C4-2B (cell line): ENCODE data around the gene FAAP100.

Experiments
- H3K27ac ChIP-seq: fragments of 450-650 bp; 2 replicates; pipeline ENCODE4 v1.5.1; 2017
- ZFX ChIP-seq: fragments of 450-650 bp; IDR thresholded peaks from 2 replicates; pipeline ENCODE4 v1.6.1; 2017
- TF ChIP-seq, protein P1 (sequence below): fragments of 450-650 bp; conservative IDR thresholded peaks from 2 replicates; pipeline ENCODE4 v1.5.1; 2017; ENCODE audit warnings: mild to moderate bottlenecking

FAAP100 gene

DNA sequence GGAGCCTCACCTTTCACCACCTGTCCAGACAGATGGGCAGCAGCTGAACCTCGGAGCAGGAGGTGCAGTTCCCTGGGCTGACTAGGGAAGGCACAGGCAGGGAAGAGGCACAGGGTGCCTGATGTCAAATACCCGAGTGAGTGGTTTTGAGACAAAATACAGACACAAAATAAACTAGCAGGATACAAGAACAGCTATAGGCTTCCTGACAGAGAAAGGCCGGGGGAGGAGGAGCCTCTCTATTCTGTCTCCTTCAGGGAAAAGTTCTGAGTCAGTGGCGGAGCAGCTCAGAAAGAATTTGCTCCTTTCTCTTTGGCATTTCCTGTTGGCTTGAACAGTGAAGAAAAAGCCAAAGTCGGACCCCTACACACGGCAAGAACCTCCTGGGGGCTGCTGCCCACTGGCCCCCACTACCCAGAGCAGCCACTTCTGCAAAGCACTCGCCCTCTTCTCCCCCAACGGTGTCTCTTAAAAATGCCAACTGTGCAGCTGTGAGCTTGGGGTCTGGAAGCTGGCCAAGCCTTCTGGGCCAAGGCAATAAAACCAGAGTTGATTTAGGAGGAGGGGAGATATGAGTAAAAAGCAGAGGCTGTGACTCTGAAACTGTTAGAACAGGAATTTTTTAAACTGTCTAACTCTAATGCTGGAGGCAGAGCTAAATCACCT is 14.4 kb upstream of the FAAP100 start:
- peak overlapping the region; percentile 77 for H3K27ac ChIP-seq
- TF ChIP-seq, protein P1, sequence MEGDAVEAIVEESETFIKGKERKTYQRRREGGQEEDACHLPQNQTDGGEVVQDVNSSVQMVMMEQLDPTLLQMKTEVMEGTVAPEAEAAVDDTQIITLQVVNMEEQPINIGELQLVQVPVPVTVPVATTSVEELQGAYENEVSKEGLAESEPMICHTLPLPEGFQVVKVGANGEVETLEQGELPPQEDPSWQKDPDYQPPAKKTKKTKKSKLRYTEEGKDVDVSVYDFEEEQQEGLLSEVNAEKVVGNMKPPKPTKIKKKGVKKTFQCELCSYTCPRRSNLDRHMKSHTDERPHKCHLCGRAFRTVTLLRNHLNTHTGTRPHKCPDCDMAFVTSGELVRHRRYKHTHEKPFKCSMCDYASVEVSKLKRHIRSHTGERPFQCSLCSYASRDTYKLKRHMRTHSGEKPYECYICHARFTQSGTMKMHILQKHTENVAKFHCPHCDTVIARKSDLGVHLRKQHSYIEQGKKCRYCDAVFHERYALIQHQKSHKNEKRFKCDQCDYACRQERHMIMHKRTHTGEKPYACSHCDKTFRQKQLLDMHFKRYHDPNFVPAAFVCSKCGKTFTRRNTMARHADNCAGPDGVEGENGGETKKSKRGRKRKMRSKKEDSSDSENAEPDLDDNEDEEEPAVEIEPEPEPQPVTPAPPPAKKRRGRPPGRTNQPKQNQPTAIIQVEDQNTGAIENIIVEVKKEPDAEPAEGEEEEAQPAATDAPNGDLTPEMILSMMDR = no peak
- TF ChIP-seq ZFX = no peak

DNA sequence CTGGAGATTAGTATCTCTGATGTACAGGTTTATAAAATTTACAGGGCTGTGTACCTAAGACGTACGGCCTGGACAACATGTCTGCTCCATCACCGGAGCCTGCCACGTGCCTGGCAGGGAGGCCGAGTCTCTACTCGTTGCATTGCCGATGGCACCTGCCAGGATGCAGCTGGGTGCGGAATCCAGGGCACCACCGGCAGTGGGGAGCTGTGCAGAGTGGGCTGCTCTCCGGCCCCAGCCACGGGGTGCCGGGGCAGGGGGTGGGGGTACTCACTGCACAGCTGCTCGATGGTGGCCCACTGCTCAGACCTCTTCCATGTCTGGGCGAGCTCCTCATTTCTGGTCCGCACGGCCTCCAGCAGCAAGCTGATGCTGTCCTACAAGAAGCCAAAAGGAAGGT is 13.1 kb upstream of the FAAP100 start:
- TF ChIP-seq ZFX = no peak
- TF ChIP-seq, protein P1 = no peak
- H3K27ac ChIP-seq = peak overlapping the region; percentile 77; the same call in 1 of the 2 replicates

DNA sequence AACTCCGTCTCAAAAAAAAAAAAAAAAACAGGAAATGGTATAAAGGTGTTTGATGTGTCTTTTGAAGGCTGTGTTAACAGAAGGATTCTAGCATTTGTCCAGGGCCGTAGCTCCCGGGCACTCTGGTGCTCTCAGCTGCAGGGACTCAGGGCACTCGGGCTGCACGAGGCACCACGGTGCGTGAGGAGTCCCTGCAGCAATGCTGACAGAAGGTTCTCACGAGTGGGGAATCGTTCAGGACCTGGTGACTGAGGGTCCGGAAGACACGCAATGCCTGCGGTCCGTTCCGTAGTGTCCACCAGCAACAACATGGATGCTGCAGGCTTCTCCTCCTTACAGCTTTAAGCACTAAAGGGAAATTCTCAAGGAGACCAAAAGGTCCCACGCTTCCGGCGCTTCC is 12.6 kb upstream of the FAAP100 start:
- no peak for TF ChIP-seq ZFX
- TF ChIP-seq, protein P1 = no peak
- no peak overlapping the region for H3K27ac ChIP-seq

DNA sequence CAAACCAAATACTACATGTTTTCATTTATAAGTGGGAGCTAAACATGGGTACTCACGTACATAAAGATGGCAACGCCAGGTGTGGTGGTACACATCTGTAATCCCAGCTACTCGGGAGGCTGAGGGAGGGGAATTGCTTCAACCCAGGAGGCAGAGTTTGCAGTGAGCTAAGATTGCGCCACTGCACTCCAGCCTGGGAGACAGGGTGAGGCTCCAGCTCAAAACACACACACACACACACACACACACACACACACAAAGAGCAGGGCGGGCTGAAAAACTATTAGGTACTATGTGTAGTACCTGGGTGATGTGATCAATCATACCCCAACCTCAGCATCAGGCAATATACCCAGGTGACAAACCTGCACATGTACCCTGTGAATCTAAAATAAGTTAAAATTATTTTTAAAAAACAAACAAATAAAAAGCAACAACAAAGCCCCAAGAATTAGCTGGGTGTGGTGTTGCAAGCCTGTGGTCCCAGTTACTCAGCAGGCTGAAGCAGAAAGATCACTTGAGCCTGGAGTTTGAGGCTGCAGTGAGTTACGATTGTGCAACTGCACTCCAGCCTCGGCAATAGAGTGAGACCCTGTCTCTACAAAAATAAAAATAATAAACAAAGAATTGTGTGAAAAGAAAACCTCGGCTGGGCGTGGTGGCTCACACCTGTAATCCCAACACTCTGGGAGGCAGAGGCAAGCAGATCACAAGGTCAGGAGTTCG is 11.9 kb upstream of the FAAP100 start:
- H3K27ac ChIP-seq = no peak overlapping the region
- no peak for TF ChIP-seq ZFX
- TF ChIP-seq, protein P1 = no peak

DNA sequence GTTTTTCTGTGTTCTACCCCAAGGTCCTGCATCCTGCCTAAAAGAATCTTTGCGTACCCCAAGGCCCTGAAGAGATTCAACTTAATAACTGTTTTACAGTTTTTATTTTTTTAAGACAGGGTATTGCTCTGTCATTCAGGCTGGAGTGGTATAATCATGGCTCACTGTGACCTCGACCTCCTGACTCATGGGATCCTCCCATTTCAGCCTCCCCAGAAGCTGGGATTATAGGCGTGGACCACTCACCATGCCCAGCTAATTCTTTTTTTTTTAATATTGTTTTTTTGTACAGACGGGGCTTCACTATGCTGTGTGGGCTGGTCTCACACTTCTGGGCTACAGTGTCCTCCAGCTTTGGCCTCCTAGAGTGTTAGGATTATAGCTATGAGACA is 9.3 kb upstream of the FAAP100 start:
- no peak for TF ChIP-seq ZFX
- TF ChIP-seq, protein P1 = no peak
- no peak overlapping the region for H3K27ac ChIP-seq

DNA sequence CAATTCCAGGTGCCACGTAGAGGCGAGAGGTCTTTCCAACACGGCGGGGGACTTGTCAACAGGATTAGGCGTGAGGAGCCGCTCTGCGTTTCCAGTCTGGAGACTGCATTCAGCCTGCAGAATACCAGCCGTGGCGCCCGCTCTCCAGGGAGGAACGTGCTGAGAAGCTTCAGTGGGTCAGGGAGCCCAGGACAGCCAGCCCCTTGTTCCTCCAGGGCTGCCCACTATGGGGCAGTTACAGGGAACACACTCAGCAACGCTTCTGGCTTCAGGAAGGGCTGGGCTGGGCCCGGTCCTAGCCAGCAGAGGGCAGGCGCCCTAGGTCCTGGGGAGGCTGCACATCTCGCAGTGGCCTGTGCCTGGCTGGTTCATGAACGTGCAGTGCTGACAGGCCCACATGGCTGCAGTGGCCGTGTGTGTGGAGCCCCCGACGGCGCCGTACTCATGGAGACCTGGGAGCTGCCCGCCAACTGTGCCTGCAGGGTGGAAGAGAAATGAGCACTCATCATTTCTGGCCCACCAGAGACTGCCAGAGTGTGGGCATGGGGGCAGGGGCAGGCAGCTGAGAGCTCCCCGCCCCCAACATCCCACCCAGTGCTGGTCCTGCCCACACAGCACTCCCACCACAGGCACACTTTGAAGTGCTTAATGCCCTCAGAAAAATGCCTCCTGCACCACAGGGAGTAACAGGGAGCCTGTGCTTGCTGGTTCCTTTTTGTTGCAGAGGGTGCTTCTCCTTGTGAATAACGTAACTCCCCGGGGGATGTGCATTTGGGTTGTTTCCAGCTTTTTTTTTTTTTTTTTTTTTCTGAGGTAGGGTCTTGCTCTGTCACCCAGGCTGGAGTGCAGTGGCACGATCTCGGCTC is 7.0 kb upstream of the FAAP100 start:
- no peak overlapping the region for H3K27ac ChIP-seq
- no peak for TF ChIP-seq ZFX

DNA sequence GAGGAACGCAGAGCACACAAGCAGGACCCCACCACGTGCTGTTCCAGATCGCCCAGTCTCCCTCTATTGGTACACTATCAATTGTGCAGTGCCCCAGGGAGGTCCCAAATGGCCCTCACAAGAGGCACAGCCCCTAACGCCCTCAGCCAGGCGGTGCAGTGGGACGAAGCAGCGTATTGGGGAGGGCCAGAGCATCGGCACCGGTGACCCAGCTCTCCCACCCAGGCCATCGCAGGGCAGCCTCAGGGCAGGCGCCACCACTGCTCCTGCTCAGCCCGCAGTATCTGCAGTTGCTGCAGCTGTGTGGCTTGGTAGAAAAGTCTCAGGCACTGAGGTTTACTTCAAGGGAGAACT is 5.9 kb upstream of the FAAP100 start:
- H3K27ac ChIP-seq = no peak overlapping the region

More for the DNA sequence above, 5.9 kb upstream of the FAAP100 start:
- no peak for TF ChIP-seq ZFX
- TF ChIP-seq, protein P1 = no peak
